Measurements from ENCODE around the gene CIAO1.

Gene CIAO1

DNA sequence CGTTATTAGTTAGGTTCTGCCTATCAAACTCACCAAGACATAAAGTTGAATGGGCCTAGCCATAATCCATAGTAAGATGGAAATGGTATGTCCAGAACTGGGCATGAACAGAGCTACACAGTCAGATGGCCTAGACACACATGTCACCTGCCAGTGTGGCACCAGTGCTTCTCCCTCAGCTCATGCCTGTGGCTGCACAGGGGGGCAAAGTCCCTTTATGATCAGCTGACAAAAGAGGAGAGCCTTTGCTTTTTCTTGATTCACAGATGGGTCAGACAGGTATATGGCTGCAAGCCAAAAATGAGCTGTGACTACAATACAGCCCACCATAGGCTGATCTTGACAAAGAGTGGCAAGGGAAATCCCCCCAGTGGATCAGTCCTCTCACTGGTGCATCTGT is 29.1 kb upstream of the CIAO1 start:
- no peak overlapping the region for H3K4me3 ChIP-seq (ENCODE audit: low read depth, low read length)
- TF ChIP-seq, protein P1, sequence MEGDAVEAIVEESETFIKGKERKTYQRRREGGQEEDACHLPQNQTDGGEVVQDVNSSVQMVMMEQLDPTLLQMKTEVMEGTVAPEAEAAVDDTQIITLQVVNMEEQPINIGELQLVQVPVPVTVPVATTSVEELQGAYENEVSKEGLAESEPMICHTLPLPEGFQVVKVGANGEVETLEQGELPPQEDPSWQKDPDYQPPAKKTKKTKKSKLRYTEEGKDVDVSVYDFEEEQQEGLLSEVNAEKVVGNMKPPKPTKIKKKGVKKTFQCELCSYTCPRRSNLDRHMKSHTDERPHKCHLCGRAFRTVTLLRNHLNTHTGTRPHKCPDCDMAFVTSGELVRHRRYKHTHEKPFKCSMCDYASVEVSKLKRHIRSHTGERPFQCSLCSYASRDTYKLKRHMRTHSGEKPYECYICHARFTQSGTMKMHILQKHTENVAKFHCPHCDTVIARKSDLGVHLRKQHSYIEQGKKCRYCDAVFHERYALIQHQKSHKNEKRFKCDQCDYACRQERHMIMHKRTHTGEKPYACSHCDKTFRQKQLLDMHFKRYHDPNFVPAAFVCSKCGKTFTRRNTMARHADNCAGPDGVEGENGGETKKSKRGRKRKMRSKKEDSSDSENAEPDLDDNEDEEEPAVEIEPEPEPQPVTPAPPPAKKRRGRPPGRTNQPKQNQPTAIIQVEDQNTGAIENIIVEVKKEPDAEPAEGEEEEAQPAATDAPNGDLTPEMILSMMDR (IDR thresholded peaks at IDR 0.05; ENCODE audit: low read depth, low read length): no peak

DNA sequence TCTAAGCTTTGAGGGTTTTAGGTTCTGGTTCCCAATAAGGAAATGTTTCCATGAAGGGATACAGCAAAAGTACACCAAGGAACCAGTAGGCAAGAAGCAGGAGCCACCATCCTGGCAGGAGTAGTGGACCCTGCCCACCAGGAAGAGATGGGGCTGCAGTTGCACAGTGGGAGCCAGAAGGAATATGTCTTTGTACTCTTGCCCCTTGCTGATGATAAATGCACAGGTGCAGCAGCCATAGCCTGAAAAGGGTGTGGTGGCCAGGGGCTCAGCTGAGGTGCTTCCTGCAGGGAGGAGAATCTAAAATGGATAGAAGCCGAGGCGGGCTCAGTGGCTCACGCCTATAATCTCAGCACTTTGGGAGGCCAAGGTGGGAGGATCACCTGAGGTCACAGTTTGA is 27.8 kb upstream of the CIAO1 start:
- TF ChIP-seq, protein P1 (IDR thresholded peaks at IDR 0.05; ENCODE audit: low read depth, low read length): no peak
- H3K4me3 ChIP-seq (ENCODE audit: low read depth, low read length): no peak overlapping the region

DNA sequence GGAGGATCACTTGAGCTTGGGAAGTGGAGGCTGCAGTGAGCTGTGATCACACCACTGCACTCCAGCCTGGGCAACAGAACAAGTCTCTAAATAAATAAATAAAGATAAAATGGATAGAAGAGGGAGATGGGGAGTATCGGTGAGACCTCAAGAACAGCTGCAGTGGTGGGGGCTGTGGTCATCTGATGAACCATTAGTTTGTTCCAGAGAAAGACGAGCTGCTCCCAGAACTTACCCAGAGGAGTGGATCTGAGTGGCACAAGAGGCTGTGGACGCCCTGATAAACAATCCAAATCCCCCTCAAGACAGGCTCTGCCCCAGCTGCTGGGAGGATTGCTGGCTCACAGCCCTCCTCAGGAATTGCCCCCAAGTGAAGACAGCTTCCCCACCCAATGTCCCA is 26.9 kb upstream of the CIAO1 start:
- TF ChIP-seq, protein P1 (IDR thresholded peaks at IDR 0.05; ENCODE audit: low read depth, low read length): no peak
- H3K4me3 ChIP-seq (ENCODE audit: low read depth, low read length): no peak overlapping the region

DNA sequence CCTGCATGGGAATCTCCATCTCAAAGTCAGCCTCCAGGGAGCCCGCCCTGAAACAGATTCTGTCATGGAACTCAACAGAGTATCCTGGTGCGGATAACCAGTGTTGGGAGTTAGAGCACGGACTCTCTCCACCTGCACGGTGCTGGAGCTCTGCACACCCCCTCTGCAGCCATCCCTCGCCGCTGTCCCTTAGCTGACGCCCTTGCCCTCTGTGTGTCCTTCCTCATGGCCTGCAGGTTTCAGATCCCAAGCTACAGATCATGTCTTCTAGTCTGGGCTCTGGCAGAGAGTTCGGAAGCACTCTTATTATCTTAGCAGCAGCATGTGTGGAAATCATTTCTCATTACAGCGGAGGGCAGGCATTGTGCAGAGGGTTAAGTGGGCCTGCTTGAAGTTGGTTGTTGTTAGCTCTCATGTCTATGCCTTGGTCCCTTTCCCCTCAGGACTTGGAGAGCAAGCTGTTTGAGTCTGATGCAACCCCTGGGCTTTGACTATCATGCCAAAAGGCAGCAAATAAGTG is 26.2 kb upstream of the CIAO1 start:
- TF ChIP-seq, protein P1 (IDR thresholded peaks at IDR 0.05; ENCODE audit: low read depth, low read length): no peak
- H3K4me3 ChIP-seq (ENCODE audit: low read depth, low read length): no peak overlapping the region

DNA sequence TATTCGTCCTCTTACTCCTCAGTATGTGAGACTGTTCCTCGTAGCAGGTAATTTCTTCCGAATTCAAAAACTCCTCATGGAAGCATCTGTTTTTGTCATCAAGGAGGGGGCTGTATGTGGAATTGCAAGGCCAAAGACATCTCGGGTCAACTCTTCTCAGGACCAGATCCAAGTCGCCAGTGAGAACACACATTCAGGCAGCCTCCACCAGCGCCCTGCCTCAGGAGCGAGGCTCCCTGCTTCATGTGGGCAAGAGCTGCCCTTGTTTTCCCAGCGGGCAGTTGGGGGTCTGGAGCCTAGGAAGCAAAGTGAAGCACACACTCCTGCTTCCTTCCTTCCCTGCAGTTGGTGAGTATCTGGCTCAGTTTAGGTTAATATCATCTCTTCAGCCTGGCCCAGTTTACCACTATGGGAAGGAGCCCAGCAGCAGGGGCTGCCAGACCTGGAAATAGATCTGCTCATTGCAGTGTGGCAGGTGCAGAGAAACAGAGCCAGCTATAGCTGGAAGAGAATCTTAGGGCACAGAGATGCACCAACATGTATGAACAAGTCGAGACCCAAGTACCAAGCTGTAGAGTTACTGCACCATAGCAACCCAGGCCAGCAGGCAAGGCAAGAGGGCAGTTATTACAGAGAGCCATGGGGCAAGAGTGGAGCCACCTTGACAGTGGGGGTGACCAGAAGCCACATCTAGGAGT is 25.5 kb upstream of the CIAO1 start:
- TF ChIP-seq, protein P1 (IDR thresholded peaks at IDR 0.05; ENCODE audit: low read depth, low read length): no peak
- H3K4me3 ChIP-seq (ENCODE audit: low read depth, low read length): no peak overlapping the region

DNA sequence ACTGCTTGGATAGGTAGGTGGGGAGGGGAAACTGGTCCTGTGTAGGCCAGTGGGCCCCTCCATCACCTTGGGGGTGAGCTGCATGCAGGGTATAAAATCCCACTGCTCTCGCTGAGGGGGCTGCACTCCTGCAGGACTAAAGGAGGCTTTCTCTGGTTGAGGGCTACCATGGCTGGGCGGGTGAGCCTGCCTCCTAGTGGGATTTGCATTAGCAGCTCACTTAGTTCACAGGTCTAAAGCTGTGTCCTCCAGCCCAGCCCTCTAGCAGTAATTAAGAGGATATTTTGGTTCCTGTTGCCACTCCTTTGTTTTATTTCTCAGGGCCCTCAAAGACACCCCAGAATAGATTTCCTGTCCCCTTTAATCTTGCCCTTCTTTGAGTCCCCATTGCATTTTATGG is 24.8 kb upstream of the CIAO1 start:
- no peak overlapping the region for H3K4me3 ChIP-seq (ENCODE audit: low read depth, low read length)
- TF ChIP-seq, protein P1 (IDR thresholded peaks at IDR 0.05; ENCODE audit: low read depth, low read length): no peak

DNA sequence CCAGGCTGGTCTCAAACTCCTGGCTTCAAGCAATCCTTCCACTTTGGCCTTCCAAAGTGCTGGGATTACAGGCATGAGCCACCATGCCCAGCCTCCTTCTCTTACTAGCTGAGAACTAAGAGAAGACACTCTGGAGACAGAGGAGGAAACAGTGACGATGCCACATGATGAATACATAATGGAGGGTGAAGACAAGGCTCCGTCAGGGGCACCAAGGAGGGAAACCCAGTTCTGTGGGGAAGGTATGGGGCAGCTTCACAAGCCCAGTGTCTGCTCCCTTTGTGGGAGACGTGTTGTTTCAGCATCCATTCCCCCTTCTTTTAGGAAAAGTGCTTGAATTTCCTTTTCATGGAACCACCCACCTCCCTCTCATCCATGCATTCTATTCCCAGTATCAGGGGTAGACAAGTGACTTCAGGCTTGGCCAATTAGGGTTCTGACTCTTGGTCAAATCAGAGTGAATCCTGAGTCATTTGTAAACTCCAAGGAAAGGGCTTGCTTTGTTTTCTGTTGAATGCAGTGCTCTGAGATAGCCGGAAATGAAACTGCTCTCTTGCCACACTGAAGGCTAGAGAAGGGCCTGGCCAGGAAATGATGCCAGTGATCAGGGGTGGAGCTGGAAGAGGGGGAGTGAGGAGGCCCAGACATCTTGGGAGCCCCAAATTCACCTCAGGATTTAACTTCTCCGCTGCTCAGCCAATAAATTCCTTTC is 24.0 kb upstream of the CIAO1 start:
- H3K4me3 ChIP-seq (ENCODE audit: low read depth, low read length): no peak overlapping the region
- TF ChIP-seq, protein P1 (IDR thresholded peaks at IDR 0.05; ENCODE audit: low read depth, low read length): no peak

Measured in WI38 (cell line).